Central memory CD4-positive, alpha-beta T cell (primary cell): ENCODE data around the gene KLRC1.
"Not testable (repeated sequence)": the region's sequence is repeated elsewhere in the genome, so short reads cannot be mapped to it uniquely, and the experiment has no call there.

Experiments
- DNase-seq: peaks from one replicate; pipeline ENCODE4 v3.0.0; 2022
- total RNA-seq, 3 experiments: gene quantifications; one replicate each; lab custom pipeline; 2026; lab: John Stamatoyannopoulos, UW

Gene KLRC1
- 0 reads per million in 3 experiments for total RNA-seq

GRCh38 chr12:10453156-10453555 lies at the start of gene KLRC1:
Gene KLRC1 (minus strand): TSS chr12:10453377. CDS start chr12:10451156, 2,221 bp downstream.
- no peak for DNase-seq

GRCh38 chr12:10501030-10501429 lies 47.9 kb upstream of the KLRC1 start:
- DNase-seq = no peak

- no peak for DNase-seq
Observed at GRCh38 chr12:10498042-10498441, 44.9 kb upstream of the KLRC1 start.

GRCh38 chr12:10497602-10498001 lies 44.4 kb upstream of the KLRC1 start:
- DNase-seq = no peak

GRCh38 chr12:10491766-10492165 lies 38.6 kb upstream of the KLRC1 start:
- no peak for DNase-seq

GRCh38 chr12:10487328-10487727 lies 34.2 kb upstream of the KLRC1 start:
- not testable (repeated sequence) for DNase-seq

GRCh38 chr12:10481901-10482300 lies 28.7 kb upstream of the KLRC1 start:
- DNase-seq = not testable (repeated sequence)

GRCh38 chr12:10472808-10473207 lies 19.6 kb upstream of the KLRC1 start:
- DNase-seq = not testable (repeated sequence)

- DNase-seq = no peak
Observed at GRCh38 chr12:10469701-10470100, 16.5 kb upstream of the KLRC1 start.

GRCh38 chr12:10466311-10466710 lies 13.1 kb upstream of the KLRC1 start:
- no peak for DNase-seq

- DNase-seq = no peak
Observed at GRCh38 chr12:10457760-10458159, 4.6 kb upstream of the KLRC1 start.

GRCh38 chr12:10456856-10457255 lies 3.7 kb upstream of the KLRC1 start:
- no peak for DNase-seq

- DNase-seq = no peak
Observed at GRCh38 chr12:10455766-10456165, 2.6 kb upstream of the KLRC1 start.

GRCh38 chr12:10454531-10454930 lies 1.4 kb upstream of the KLRC1 start:
- DNase-seq = no peak

GRCh38 chr12:10448236-10448635 lies 4.9 kb downstream of the KLRC1 start:
- no peak for DNase-seq

GRCh38 chr12:10446052-10446451 lies 7.1 kb downstream of the KLRC1 start:
- not testable (repeated sequence) for DNase-seq

- not testable (repeated sequence) for DNase-seq
Observed at GRCh38 chr12:10441144-10441543, 12.0 kb downstream of the KLRC1 start.

- DNase-seq = not testable (repeated sequence)
Observed at GRCh38 chr12:10439608-10440274, 13.4 kb downstream of the KLRC1 start.

- not testable (repeated sequence) for DNase-seq
Observed at GRCh38 chr12:10437601-10438000, 15.6 kb downstream of the KLRC1 start.

- not testable (repeated sequence) for DNase-seq
Observed at GRCh38 chr12:10435816-10436215, 17.4 kb downstream of the KLRC1 start, which contains the start of gene KLRC2. Gene KLRC2 (minus strand): TSS chr12:10436010. CDS start chr12:10435986, 24 bp downstream.

GRCh38 chr12:10430623-10431022 lies 22.6 kb downstream of the KLRC1 start:
- not testable (repeated sequence) for DNase-seq

GRCh38 chr12:10425938-10426337 lies 27.2 kb downstream of the KLRC1 start:
- not testable (repeated sequence) for DNase-seq

GRCh38 chr12:10424260-10424899 lies 28.8 kb downstream of the KLRC1 start:
- not testable (repeated sequence) for DNase-seq

- DNase-seq = not testable (repeated sequence)
Observed at GRCh38 chr12:10422159-10422558, 31.0 kb downstream of the KLRC1 start.
